HCT116 (cell line): ENCODE measurements around the gene TMEM181. TPM values are rescaled to one million over a fixed set of nuclear protein-coding genes. Genes with fewer than 3 reads are reported as not detected.

Experiments used
- ATAC-seq: fragments of 200-7000 bp; cut with Tn5 transposase; 2 replicates; pipeline ENCODE4 v1.9.1; 2020; ENCODE audit warnings: mild to moderate bottlenecking, moderate library complexity
- BruUV-seq: library from RNA; stranded (reverse); fragments of 400-500 nt; replicated peaks from 2 replicates; lab custom pipeline; 2021; lab: Mats Ljungman, UMichigan
- CTCF ChIA-PET: fragments of 300-600 bp; sonication (Branson Sonifier 250); formaldehyde crosslinking; loops from one replicate; lab custom pipeline; 2021; ENCODE audit warnings: antibody characterized with exemption; lab: Charles Lee
- POLR2A ChIA-PET: fragments of 300-600, 350-600 bp; sonication (Branson Sonifier 250); formaldehyde crosslinking; loops from one replicate; lab custom pipeline; 2021; ENCODE audit warnings: antibody characterized with exemption; lab: Charles Lee
- RAD21 ChIA-PET, 2 experiments: fragments of 300-600 bp; sonication (Branson Sonifier 250); formaldehyde crosslinking; loops; one replicate each; lab custom pipeline; 2023; ENCODE audit warnings: low total read pairs in 2 of 2; ENCODE audit not compliant: uncharacterized antibody in 2 of 2, unreplicated experiment in 2 of 2, low non-redundant PET in 1 of 2; lab: Charles Lee
- DNase-seq: peaks from one replicate; pipeline ENCODE4 v3.0.0-alpha.2; 2010; ENCODE audit warnings: low read depth, low spot score
- H2AFZ ChIP-seq: fragments of 200-600 bp; shearing (Covaris generic), sonication (generic); 2 replicates; pipeline ENCODE4 v1.6.1; 2017; ENCODE audit warnings: low read depth, mixed run types, mixed read lengths, antibody characterized with exemption, low read length; ENCODE audit not compliant: poor library complexity, severe bottlenecking
- H3K27ac ChIP-seq: 2 replicates; pipeline ENCODE4 v1.5.1; 2012; ENCODE audit warnings: low read depth, low read length
- H3K27me3 ChIP-seq: fragments of 200-600 bp; sonication (generic); 2 replicates; pipeline ENCODE4 v1.6.1; 2016; ENCODE audit warnings: mixed run types, low read length, mixed read lengths; ENCODE audit not compliant: insufficient read depth
- H3K36me3 ChIP-seq, 2 experiments: fragments of 200-500 bp in 1 of 2; fragments of 200-600 bp in 1 of 2; sonication (Bioruptor generic) in 1 of 2; sonication (generic) in 1 of 2; 2 replicates each; pipeline versions ENCODE4 v1.5.1 to v1.6.1; 2014 to 2016; ENCODE audit warnings: low read length in 2 of 2, inconsistent platforms in 1 of 2, mixed read lengths in 1 of 2, mixed run types in 1 of 2; ENCODE audit not compliant: insufficient read depth in 2 of 2, control insufficient read depth in 1 of 2
- H3K4me1 ChIP-seq, 2 experiments: fragments of 200-600 bp in 1 of 2; sonication (generic) in 1 of 2; 2 replicates each; pipeline versions ENCODE4 v1.5.1 to v1.6.1; 2012 to 2017; ENCODE audit warnings: low read length in 2 of 2, inconsistent platforms in 1 of 2, mild to moderate bottlenecking in 1 of 2, mixed read lengths in 1 of 2, mixed run types in 1 of 2, moderate library complexity in 1 of 2; ENCODE audit not compliant: insufficient read depth in 2 of 2, control insufficient read depth in 1 of 2
- H3K4me2 ChIP-seq: fragments of 200-600 bp; sonication (generic); 2 replicates; pipeline ENCODE4 v1.6.1; 2017; ENCODE audit warnings: mixed run types, low read length, mixed read lengths
- H3K4me3 ChIP-seq, 2 experiments: fragments of 200-600 bp in 1 of 2; sonication (generic) in 1 of 2; replicated peaks in 1 of 2; 2 replicates each; pipeline ENCODE4 v1.5.1; 2011 to 2016; ENCODE audit warnings: low read length in 2 of 2, control low read depth in 1 of 2, low read depth in 1 of 2, mild to moderate bottlenecking in 1 of 2, mixed read lengths in 1 of 2, mixed run types in 1 of 2
- H3K79me2 ChIP-seq: fragments of 200-600 bp; sonication (generic); 2 replicates; pipeline ENCODE4 v1.6.1; 2017; ENCODE audit warnings: mild to moderate bottlenecking, mixed run types, low read length, moderate library complexity, mixed read lengths; ENCODE audit not compliant: insufficient read depth
- H3K9ac ChIP-seq: fragments of 200-600 bp; sonication (generic); 2 replicates; pipeline ENCODE4 v1.6.1; 2016; ENCODE audit warnings: low read length, mixed read lengths
- H3K9me2 ChIP-seq: fragments of 200-600 bp; sonication (generic), shearing (Covaris generic); 2 replicates; pipeline ENCODE4 v1.6.1; 2017; ENCODE audit warnings: mixed run types, mild to moderate bottlenecking, moderate library complexity; ENCODE audit not compliant: insufficient read depth
- H3K9me3 ChIP-seq, 2 experiments: fragments of 200-500 bp in 1 of 2; fragments of 200-600 bp in 1 of 2; sonication (Bioruptor generic) in 1 of 2; sonication (generic) in 1 of 2; 2 replicates each; pipeline ENCODE4 v1.6.1; 2014 to 2017; ENCODE audit warnings: low read length in 2 of 2, mixed read lengths in 2 of 2, inconsistent platforms in 1 of 2, low read depth in 1 of 2, mild to moderate bottlenecking in 1 of 2, mixed run types in 1 of 2, moderate library complexity in 1 of 2; ENCODE audit not compliant: control insufficient read depth in 1 of 2, insufficient read depth in 1 of 2
- H4K20me1 ChIP-seq: fragments of 200-600 bp; sonication (generic), shearing (Covaris generic); 2 replicates; pipeline ENCODE4 v1.6.1; 2017; ENCODE audit warnings: mixed run types, mild to moderate bottlenecking, moderate library complexity; ENCODE audit not compliant: insufficient read depth
- CEBPB ChIP-seq: IDR thresholded peaks from 2 replicates; pipeline ENCODE4 v1.6.1; 2012; ENCODE audit warnings: low read depth
- POLR2A ChIP-seq: IDR thresholded peaks from 2 replicates; pipeline ENCODE4 v1.7.0; 2011; ENCODE audit warnings: borderline replicate concordance; ENCODE audit not compliant: insufficient read depth, insufficient read length; ENCODE audit errors: extremely low read depth
- POLR2AphosphoS5 ChIP-seq: IDR thresholded peaks from 2 replicates; pipeline ENCODE4 v1.6.1; 2011; ENCODE audit warnings: mild to moderate bottlenecking, low read depth, low read length, moderate library complexity
- SIN3A ChIP-seq: IDR thresholded peaks from 2 replicates; pipeline ENCODE4 v1.6.1; 2012; ENCODE audit warnings: low read depth
- ZNF274 ChIP-seq: fragments of 200-500 bp; sonication (Bioruptor generic); IDR thresholded peaks from 2 replicates; pipeline ENCODE4 v1.6.1; 2014; ENCODE audit warnings: mild to moderate bottlenecking, low read depth, low read length, inconsistent platforms
- intact Hi-C: fragments of 100-400 bp; cut with micrococcal nuclease; formaldehyde crosslinking; loops from 2 replicates; pipeline ENCODE4 v1.10.0; 2022
- total RNA-seq: library from RNA; stranded (reverse); gene quantifications from one replicate; pipeline ENCODE4 v1.2.1, GENCODE V29; 2021; ENCODE audit not compliant: unreplicated experiment
- TF ChIP-seq, protein P1 (sequence below): IDR thresholded peaks from 2 replicates; pipeline ENCODE4 v1.6.1; 2012; ENCODE audit warnings: low read depth

The TMEM181 gene
- total RNA-seq, 1 experiment from 2014 or later: 34.4 TPM

GRCh38 chr6:158557927-158558326 is 2.0 kb upstream of the TMEM181 start:
- H4K20me1 ChIP-seq: 0 out of 2 replicates have a peak, but pooled peaks cover 4% of the 10 kb centered on the region
- H3K9ac ChIP-seq: no peak overlapping the region
- H3K4me3 ChIP-seq: no peak overlapping the region
- ChIA-PET CTCF (interaction anchor here (0.9 kb wide), 1 partner anchor 343 kb away, joined by 3 read pairs; no protein-coding TSS in a partner anchor), RAD21 (no interaction called here), POLR2A (interaction anchor here (0.9 kb wide), 1 partner anchor 12 kb away, joined by 3 read pairs; no protein-coding TSS in a partner anchor)
- H3K79me2 ChIP-seq: peaks cover 27% of the 10 kb centered on the region
- no peak overlapping the region for H3K27ac ChIP-seq
- no peak for DNase-seq
- H3K9me3 ChIP-seq: no peaks in the 10 kb centered on the region
- H2AFZ ChIP-seq: no peak overlapping the region
- H3K4me2 ChIP-seq: no peak overlapping the region
- ATAC-seq: no peak
- no peaks in the 10 kb centered on the region for H3K9me2 ChIP-seq
- no TSS peak for BruUV-seq
- intact Hi-C loops: no loop called here
- H3K27me3 ChIP-seq: no peaks in the 10 kb centered on the region
- H3K36me3 ChIP-seq: no peaks in the 10 kb centered on the region
- H3K4me1 ChIP-seq: peaks cover 6 to 23% of the 10 kb centered on the region in 2 experiments; a peak in 3 of 4 replicates
- TF ChIP-seq CEBPB (no peak), SIN3A (no peak), ZNF274 (no peak), POLR2AphosphoS5 (no peak), POLR2A (no peak)
- TF ChIP-seq, protein P1, sequence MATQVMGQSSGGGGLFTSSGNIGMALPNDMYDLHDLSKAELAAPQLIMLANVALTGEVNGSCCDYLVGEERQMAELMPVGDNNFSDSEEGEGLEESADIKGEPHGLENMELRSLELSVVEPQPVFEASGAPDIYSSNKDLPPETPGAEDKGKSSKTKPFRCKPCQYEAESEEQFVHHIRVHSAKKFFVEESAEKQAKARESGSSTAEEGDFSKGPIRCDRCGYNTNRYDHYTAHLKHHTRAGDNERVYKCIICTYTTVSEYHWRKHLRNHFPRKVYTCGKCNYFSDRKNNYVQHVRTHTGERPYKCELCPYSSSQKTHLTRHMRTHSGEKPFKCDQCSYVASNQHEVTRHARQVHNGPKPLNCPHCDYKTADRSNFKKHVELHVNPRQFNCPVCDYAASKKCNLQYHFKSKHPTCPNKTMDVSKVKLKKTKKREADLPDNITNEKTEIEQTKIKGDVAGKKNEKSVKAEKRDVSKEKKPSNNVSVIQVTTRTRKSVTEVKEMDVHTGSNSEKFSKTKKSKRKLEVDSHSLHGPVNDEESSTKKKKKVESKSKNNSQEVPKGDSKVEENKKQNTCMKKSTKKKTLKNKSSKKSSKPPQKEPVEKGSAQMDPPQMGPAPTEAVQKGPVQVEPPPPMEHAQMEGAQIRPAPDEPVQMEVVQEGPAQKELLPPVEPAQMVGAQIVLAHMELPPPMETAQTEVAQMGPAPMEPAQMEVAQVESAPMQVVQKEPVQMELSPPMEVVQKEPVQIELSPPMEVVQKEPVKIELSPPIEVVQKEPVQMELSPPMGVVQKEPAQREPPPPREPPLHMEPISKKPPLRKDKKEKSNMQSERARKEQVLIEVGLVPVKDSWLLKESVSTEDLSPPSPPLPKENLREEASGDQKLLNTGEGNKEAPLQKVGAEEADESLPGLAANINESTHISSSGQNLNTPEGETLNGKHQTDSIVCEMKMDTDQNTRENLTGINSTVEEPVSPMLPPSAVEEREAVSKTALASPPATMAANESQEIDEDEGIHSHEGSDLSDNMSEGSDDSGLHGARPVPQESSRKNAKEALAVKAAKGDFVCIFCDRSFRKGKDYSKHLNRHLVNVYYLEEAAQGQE: no peak
